ENCODE results near the gene FSD1L.

FSD1L gene

DNA sequence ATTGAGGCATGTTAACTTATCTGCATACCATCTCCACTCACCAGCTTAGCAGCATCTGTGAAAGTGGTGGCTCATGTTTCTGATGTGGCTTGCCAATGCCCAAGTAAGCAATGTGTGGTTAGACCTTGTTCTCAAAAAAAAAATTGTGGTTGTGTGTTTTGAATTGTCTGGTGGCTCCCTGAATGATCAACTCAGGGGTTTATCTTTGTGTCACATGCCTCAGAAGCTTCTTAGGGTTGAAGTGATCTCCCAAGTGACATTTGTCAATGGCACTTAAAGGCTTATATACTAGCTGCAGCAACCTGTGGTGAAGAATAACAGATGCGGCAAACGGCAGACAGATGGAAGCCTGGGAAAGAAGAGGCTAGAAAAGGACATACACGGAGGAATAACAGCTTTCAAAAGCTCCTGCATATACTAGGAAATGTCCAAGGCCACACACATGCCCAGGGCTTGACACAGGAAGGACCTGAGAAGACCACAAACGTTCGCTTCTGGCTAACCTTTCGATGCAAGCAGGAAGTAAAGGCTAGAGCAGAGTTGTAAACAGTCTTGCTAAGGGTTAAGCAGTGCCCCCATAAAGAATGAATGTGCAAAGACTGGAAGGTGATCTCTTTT, 42.2 kb upstream of the FSD1L start:
- H3K23ac ChIP-seq (ENCODE audit: low read length), result no peak overlapping the region
- H3K18ac ChIP-seq (ENCODE audit: low read length), result no peak overlapping the region
- no peak overlapping the region for H3K27ac ChIP-seq (ENCODE audit: low read depth, low read length)
- no peak overlapping the region for H3K4me2 ChIP-seq (ENCODE audit: low read length)
- no peaks in the 10 kb centered on the region for H3K79me2 ChIP-seq (ENCODE audit: control insufficient read depth, insufficient read depth, low read length, poor library complexity)
- WGBS (ENCODE audit: extremely low coverage, insufficient coverage, insufficient read length), result no CpG with 5 or more reads among the region's 6 CpGs
- no peak overlapping the region for H3K14ac ChIP-seq (ENCODE audit: low read length)
- no peak overlapping the region for H2BK120ac ChIP-seq (ENCODE audit: insufficient read depth, low read length, poor library complexity)
- no peak overlapping the region for H4K12ac ChIP-seq (ENCODE audit: low read depth, low read length)
- no peak overlapping the region for H2BK12ac ChIP-seq (ENCODE audit: low read length)
- H4K91ac ChIP-seq (ENCODE audit: low read depth, low read length), result no peak overlapping the region
- no peak for DNase-seq
- H4K8ac ChIP-seq (ENCODE audit: low read depth, low read length), result no peak overlapping the region
- no peak overlapping the region for H3K4me3 ChIP-seq (ENCODE audit: low read depth, low read length)
- no peak overlapping the region for H2BK5ac ChIP-seq (ENCODE audit: low read depth, low read length, poor library complexity)
- H2AK5ac ChIP-seq (ENCODE audit: low read length), result no peak overlapping the region
- H2AFZ ChIP-seq (ENCODE audit: insufficient read depth, low read length, poor library complexity), result no peak overlapping the region
- no peaks in the 10 kb centered on the region for H3K36me3 ChIP-seq (ENCODE audit: control insufficient read depth in 1 of 2, insufficient read depth in 2 of 2, low read length in 2 of 2)
- H3K27me3 ChIP-seq (ENCODE audit: insufficient read depth, low read length), result no peaks in the 10 kb centered on the region
- no peaks in the 10 kb centered on the region for H3K4me1 ChIP-seq (ENCODE audit: control insufficient read depth in 1 of 2, insufficient read depth in 2 of 2, low read length in 2 of 2)
- H3K9ac ChIP-seq (ENCODE audit: low read length), result no peak overlapping the region
- no peaks in the 10 kb centered on the region for H3K9me3 ChIP-seq (ENCODE audit: insufficient read depth, low read depth, low read length)
- H3K4ac ChIP-seq (ENCODE audit: low read depth, low read length), result no peak overlapping the region
- H3K79me1 ChIP-seq (ENCODE audit: low read length), result no peaks in the 10 kb centered on the region

DNA sequence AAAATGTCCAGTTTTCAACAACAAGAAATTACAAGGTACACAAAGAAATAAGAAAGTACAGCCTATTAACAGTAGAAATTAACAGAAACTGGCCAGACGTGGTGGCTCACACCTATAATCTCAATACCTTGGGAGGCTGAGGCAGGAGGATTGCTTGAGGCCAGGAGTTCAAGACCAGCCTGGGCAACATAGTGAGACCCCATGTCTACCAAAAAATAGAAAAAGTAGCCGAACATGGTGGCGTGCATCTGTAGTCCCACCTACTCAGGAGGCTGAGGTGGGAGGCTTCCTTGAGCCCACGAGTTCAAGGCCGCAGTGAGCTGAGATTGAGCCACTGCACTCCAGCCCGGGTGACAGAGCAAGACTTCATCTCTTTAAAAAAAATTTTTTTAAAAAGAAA, 41.5 kb upstream of the FSD1L start:
- Histone ChIP-seq H3K27ac (ENCODE audit: low read depth, low read length) (no peak overlapping the region), H4K8ac (ENCODE audit: low read depth, low read length) (no peak overlapping the region), H3K18ac (ENCODE audit: low read length) (no peak overlapping the region), H2BK12ac (ENCODE audit: low read length) (no peak overlapping the region), H3K23ac (ENCODE audit: low read length) (no peak overlapping the region), H3K9me3 (ENCODE audit: insufficient read depth, low read depth, low read length) (no peaks in the 10 kb centered on the region), H3K14ac (ENCODE audit: low read length) (no peak overlapping the region), H3K36me3 (ENCODE audit: control insufficient read depth in 1 of 2, insufficient read depth in 2 of 2, low read length in 2 of 2) (no peaks in the 10 kb centered on the region), H3K4me2 (ENCODE audit: low read length) (no peak overlapping the region), H4K12ac (ENCODE audit: low read depth, low read length) (no peak overlapping the region), H2BK5ac (ENCODE audit: low read depth, low read length, poor library complexity) (no peak overlapping the region), H3K4ac (ENCODE audit: low read depth, low read length) (no peak overlapping the region), H3K4me3 (ENCODE audit: low read depth, low read length) (no peak overlapping the region), H3K79me2 (ENCODE audit: control insufficient read depth, insufficient read depth, low read length, poor library complexity) (no peaks in the 10 kb centered on the region), H3K27me3 (ENCODE audit: insufficient read depth, low read length) (no peaks in the 10 kb centered on the region), H2AK5ac (ENCODE audit: low read length) (no peak overlapping the region), H3K79me1 (ENCODE audit: low read length) (no peaks in the 10 kb centered on the region), H4K91ac (ENCODE audit: low read depth, low read length) (no peak overlapping the region), H2BK120ac (ENCODE audit: insufficient read depth, low read length, poor library complexity) (no peak overlapping the region), H2AFZ (ENCODE audit: insufficient read depth, low read length, poor library complexity) (no peak overlapping the region), H3K9ac (ENCODE audit: low read length) (no peak overlapping the region), H3K4me1 (ENCODE audit: control insufficient read depth in 1 of 2, insufficient read depth in 2 of 2, low read length in 2 of 2) (no peaks in the 10 kb centered on the region)
- no CpG with 5 or more reads among the region's 6 CpGs for WGBS (ENCODE audit: extremely low coverage, insufficient coverage, insufficient read length)
- DNase-seq, result no peak

DNA sequence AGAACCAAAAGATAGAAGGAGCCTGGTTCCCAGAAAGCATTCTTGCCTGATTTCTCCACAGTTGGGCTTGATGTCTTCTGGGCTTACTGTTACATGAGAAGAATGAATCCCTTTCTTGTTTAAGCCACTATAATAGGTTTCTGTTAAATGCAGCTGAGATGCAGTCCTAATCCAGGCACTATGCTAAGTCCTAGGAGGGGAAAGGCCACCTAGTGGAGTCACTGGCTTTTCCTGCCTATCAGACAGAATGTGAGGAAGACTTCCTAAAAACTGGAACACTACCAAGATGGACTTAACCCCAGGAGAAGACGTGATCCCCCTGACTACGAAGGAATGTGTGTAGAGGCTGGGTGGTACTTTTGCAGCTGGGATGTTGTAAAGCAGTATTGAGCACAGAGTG, 34.3 kb upstream of the FSD1L start:
- Histone ChIP-seq H2BK12ac (ENCODE audit: low read length) (no peak overlapping the region), H3K79me1 (ENCODE audit: low read length) (no peaks in the 10 kb centered on the region), H2BK5ac (ENCODE audit: low read depth, low read length, poor library complexity) (no peak overlapping the region), H2AK5ac (ENCODE audit: low read length) (no peak overlapping the region), H4K12ac (ENCODE audit: low read depth, low read length) (no peak overlapping the region), H3K79me2 (ENCODE audit: control insufficient read depth, insufficient read depth, low read length, poor library complexity) (no peaks in the 10 kb centered on the region), H4K8ac (ENCODE audit: low read depth, low read length) (no peak overlapping the region), H3K4ac (ENCODE audit: low read depth, low read length) (no peak overlapping the region), H3K9ac (ENCODE audit: low read length) (no peak overlapping the region), H3K4me2 (ENCODE audit: low read length) (no peak overlapping the region), H3K27ac (ENCODE audit: low read depth, low read length) (no peak overlapping the region), H3K9me3 (ENCODE audit: insufficient read depth, low read depth, low read length) (no peaks in the 10 kb centered on the region), H3K4me1 (ENCODE audit: control insufficient read depth in 1 of 2, insufficient read depth in 2 of 2, low read length in 2 of 2) (no peaks in the 10 kb centered on the region), H4K91ac (ENCODE audit: low read depth, low read length) (no peak overlapping the region), H3K27me3 (ENCODE audit: insufficient read depth, low read length) (no peaks in the 10 kb centered on the region), H3K4me3 (ENCODE audit: low read depth, low read length) (no peak overlapping the region), H2BK120ac (ENCODE audit: insufficient read depth, low read length, poor library complexity) (no peak overlapping the region), H2AFZ (ENCODE audit: insufficient read depth, low read length, poor library complexity) (no peak overlapping the region), H3K23ac (ENCODE audit: low read length) (no peak overlapping the region), H3K14ac (ENCODE audit: low read length) (no peak overlapping the region), H3K36me3 (ENCODE audit: control insufficient read depth in 1 of 2, insufficient read depth in 2 of 2, low read length in 2 of 2) (no peaks in the 10 kb centered on the region), H3K18ac (ENCODE audit: low read length) (no peak overlapping the region)
- DNase-seq, result peak in 1 of 2 donors; percentile 55
- no CpG with 5 or more reads among the region's 2 CpGs for WGBS (ENCODE audit: extremely low coverage, insufficient coverage, insufficient read length)

DNA sequence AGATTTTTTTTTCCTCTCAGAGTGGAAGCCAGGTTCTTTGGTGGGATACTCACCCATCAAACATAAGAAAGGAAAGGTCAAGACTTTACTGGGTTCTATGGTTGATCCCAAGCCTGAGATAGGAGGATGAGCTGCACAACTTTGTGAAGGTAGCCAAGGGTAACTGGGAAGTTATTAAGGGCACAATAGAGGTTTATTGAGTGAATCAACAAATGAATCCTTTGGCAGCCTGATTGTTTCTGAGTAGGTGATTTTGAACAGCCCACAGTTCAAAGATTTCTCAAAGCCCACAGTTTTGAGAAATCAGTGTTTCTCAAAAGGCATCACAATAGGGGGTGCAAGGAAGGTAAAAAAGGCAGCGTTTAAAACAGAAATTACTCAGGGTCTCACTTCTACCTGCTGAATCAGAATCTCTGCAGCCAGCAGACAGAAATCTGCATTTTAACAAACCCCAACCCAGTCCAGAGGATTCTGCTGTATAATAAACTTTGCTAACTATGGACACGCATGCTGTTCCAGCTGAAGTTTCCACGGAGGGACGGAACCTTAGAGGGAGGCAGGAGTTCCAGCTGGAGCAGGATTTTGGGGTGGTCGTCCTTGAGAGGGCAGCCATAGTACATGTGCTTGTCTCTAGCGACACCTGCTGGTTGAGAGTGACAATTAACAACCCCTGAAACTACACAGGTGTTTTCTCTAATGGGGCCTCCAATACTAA, 32.7 kb upstream of the FSD1L start:
- Histone ChIP-seq H3K79me2 (ENCODE audit: control insufficient read depth, insufficient read depth, low read length, poor library complexity) (no peaks in the 10 kb centered on the region), H3K9ac (ENCODE audit: low read length) (no peak overlapping the region)
- WGBS (ENCODE audit: extremely low coverage, insufficient coverage, insufficient read length), result no CpG with 5 or more reads among the region's 6 CpGs

More for the DNA sequence above, 32.7 kb upstream of the FSD1L start:
- Histone ChIP-seq H3K23ac (ENCODE audit: low read length) (no peak overlapping the region), H3K36me3 (ENCODE audit: control insufficient read depth in 1 of 2, insufficient read depth in 2 of 2, low read length in 2 of 2) (no peaks in the 10 kb centered on the region), H3K14ac (ENCODE audit: low read length) (no peak overlapping the region), H3K4me3 (ENCODE audit: low read depth, low read length) (no peak overlapping the region), H2AFZ (ENCODE audit: insufficient read depth, low read length, poor library complexity) (no peak overlapping the region), H3K18ac (ENCODE audit: low read length) (no peak overlapping the region), H2BK120ac (ENCODE audit: insufficient read depth, low read length, poor library complexity) (no peak overlapping the region), H3K4me1 (ENCODE audit: control insufficient read depth in 1 of 2, insufficient read depth in 2 of 2, low read length in 2 of 2) (no peaks in the 10 kb centered on the region), H4K12ac (ENCODE audit: low read depth, low read length) (no peak overlapping the region), H3K9me3 (ENCODE audit: insufficient read depth, low read depth, low read length) (no peaks in the 10 kb centered on the region), H2BK5ac (ENCODE audit: low read depth, low read length, poor library complexity) (no peak overlapping the region), H3K27me3 (ENCODE audit: insufficient read depth, low read length) (no peaks in the 10 kb centered on the region), H2AK5ac (ENCODE audit: low read length) (no peak overlapping the region), H3K27ac (ENCODE audit: low read depth, low read length) (no peak overlapping the region), H3K4me2 (ENCODE audit: low read length) (peak overlapping the region; percentile 28), H3K79me1 (ENCODE audit: low read length) (no peaks in the 10 kb centered on the region), H2BK12ac (ENCODE audit: low read length) (no peak overlapping the region), H4K8ac (ENCODE audit: low read depth, low read length) (no peak overlapping the region), H3K4ac (ENCODE audit: low read depth, low read length) (no peak overlapping the region), H4K91ac (ENCODE audit: low read depth, low read length) (no peak overlapping the region)
- peak; percentile 29 to 73 for DNase-seq
